ENCODE results near the gene ST7L. TPM values are rescaled to one million over a fixed set of nuclear protein-coding genes. Genes with fewer than 3 reads are reported as not detected.

Gene ST7L
- total RNA-seq, 4 donors from 2014 or later, result 9.4 to 25.0 (median 12.4) TPM

- H3K4me3 ChIP-seq, result no peak overlapping the region
- H3K27me3 ChIP-seq, result no peaks in the 10 kb centered on the region
- H3K9me3 ChIP-seq, result peaks cover 0 to 22% (median 14%) of the 10 kb centered on the region in 3 donors
- H3K36me3 ChIP-seq, result no peaks in the 10 kb centered on the region
- H3K27ac ChIP-seq, result no peak overlapping the region
- no peak for DNase-seq
- WGBS, 2 donors, result 95% methylated on average over 1 of the region's 1 CpG
- intact Hi-C loops (cut with DNase I), result no loop called here
- H3K4me1 ChIP-seq, result no peaks in the 10 kb centered on the region
- TF ChIP-seq CTCF (IDR thresholded peaks at IDR 0.05), result no peak
- TF ChIP-seq POLR2A (IDR thresholded peaks at IDR 0.05), result no peak
Measured at GRCh38 chr1:112478314-112478713, 140.6 kb downstream of the ST7L start.

GRCh38 chr1:112477550-112477949 is 141.4 kb downstream of the ST7L start:
- TF ChIP-seq CTCF (IDR thresholded peaks at IDR 0.05) (no peak), POLR2A (IDR thresholded peaks at IDR 0.05) (no peak)
- Histone ChIP-seq H3K27ac (no peak overlapping the region), H3K36me3 (no peaks in the 10 kb centered on the region), H3K4me3 (no peak overlapping the region), H3K27me3 (no peaks in the 10 kb centered on the region), H3K9me3 (peaks cover 0 to 22% (median 14%) of the 10 kb centered on the region in 3 donors), H3K4me1 (no peaks in the 10 kb centered on the region)
- DNase-seq, result no peak
- intact Hi-C loops (cut with DNase I), result no loop called here

Small RNA genes within 50 kb of the gene (small RNA-seq; reads per million reads assigned to genes)
- gene RNU7-70P, result 0 reads per million in 4 donors

Other genes with a start within 250 kb of the ST7L start
- gene CTTNBP2NL, start 222.9 kb downstream of the ST7L start, total RNA-seq, result 10 to 100 TPM; 19.6 to 26.3 (median 22.8) TPM
- gene WNT2B, start 110.2 kb downstream of the ST7L start, total RNA-seq, result 10 to 100 TPM in 2 of 4 donors, 1 to 10 TPM in 2; 2.9 to 11.6 (median 8.2) TPM
- gene CAPZA1, start 691 bp upstream of the ST7L start, total RNA-seq, result 100 to 1,000 TPM; 129 to 286 (median 209) TPM
- 10 to 100 TPM; 16.5 to 34.2 (median 28.9) TPM for gene MOV10, start 55.5 kb upstream of the ST7L start, total RNA-seq
- 100 to 1,000 TPM in 2 of 4 donors, 10 to 100 TPM in 2; 49.9 to 108 (median 78.0) TPM for gene RHOC, start 88.0 kb upstream of the ST7L start, total RNA-seq
- gene PPM1J, start 96.2 kb upstream of the ST7L start, total RNA-seq, result 1 to 10 TPM; 2.2 to 4.8 (median 2.9) TPM